Gastrocnemius medialis (tissue), 4 donors: ENCODE measurements around the gene ERICH6B.

Experiments
- POLR2A ChIP-seq, 2 donors: fragments of 450-650 bp; IDR thresholded peaks; one replicate each; pipeline ENCODE4 v1.6.1; 2017; ENCODE audit warnings: antibody characterized with exemption in 2 of 2, mild to moderate bottlenecking in 2 of 2, moderate library complexity in 2 of 2
- TF ChIP-seq, protein P1 (sequence below), 5 experiments: fragments of 450-650 bp in 3 of 5; fragments of 200-600 bp in 2 of 5; sonication (generic) in 2 of 5; IDR thresholded peaks in 4 of 5; conservative IDR thresholded peaks in 1 of 5; 1 replicate in 4 of 5; 2 replicates in 1 of 5; pipeline ENCODE4 v1.5.1; 2016 to 2019; ENCODE audit warnings: antibody characterized with exemption in 5 of 5, mild to moderate bottlenecking in 3 of 5, moderate library complexity in 3 of 5

DNA sequence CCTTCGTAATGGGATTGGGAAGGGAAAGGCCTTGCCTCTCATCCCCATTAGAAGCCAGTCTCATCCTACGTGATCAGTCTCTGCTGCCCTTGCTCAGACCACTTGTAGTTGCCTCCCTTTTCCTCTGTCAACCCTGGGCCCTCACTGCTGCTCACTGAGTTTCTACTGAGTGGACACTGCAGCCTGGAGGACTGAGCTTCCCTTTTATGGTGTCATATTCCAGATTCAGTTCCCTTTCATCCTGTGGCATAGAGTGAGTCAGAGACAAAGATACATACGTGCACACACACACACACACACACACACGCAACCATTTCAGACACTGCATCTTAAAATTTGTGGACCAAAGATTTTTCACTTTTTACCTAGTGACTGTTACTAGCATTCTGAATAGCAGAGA lies 94.2 kb downstream of the ERICH6B start:
- TF ChIP-seq, protein P1, sequence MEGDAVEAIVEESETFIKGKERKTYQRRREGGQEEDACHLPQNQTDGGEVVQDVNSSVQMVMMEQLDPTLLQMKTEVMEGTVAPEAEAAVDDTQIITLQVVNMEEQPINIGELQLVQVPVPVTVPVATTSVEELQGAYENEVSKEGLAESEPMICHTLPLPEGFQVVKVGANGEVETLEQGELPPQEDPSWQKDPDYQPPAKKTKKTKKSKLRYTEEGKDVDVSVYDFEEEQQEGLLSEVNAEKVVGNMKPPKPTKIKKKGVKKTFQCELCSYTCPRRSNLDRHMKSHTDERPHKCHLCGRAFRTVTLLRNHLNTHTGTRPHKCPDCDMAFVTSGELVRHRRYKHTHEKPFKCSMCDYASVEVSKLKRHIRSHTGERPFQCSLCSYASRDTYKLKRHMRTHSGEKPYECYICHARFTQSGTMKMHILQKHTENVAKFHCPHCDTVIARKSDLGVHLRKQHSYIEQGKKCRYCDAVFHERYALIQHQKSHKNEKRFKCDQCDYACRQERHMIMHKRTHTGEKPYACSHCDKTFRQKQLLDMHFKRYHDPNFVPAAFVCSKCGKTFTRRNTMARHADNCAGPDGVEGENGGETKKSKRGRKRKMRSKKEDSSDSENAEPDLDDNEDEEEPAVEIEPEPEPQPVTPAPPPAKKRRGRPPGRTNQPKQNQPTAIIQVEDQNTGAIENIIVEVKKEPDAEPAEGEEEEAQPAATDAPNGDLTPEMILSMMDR (IDR thresholded peaks at IDR 0.05 in 4 of 5, conservative IDR thresholded peaks at IDR 0.05 in 1 of 5), result no peak
- no peak for TF ChIP-seq POLR2A (IDR thresholded peaks at IDR 0.05)
